ENCODE results near the gene ENTPD3.

The ENTPD3 gene

GRCh38 chr3:40422861-40423260, 35.9 kb downstream of the ENTPD3 start:
- no peak for TF ChIP-seq CTCF (IDR thresholded peaks at IDR 0.05; ENCODE audit: low read depth, low read length, missing control alignments)
- H3K4me3 ChIP-seq (replicated peaks; ENCODE audit: low read depth, low read length): no peak overlapping the region
- no peak for DNase-seq (ENCODE audit: extremely low read depth, low read depth)

- no peak for TF ChIP-seq CTCF (IDR thresholded peaks at IDR 0.05; ENCODE audit: low read depth, low read length, missing control alignments)
- H3K4me3 ChIP-seq (replicated peaks; ENCODE audit: low read depth, low read length): no peak overlapping the region
- no peak for DNase-seq (ENCODE audit: extremely low read depth, low read depth)
Observed at GRCh38 chr3:40427045-40427669, 40.2 kb downstream of the ENTPD3 start.

GRCh38 chr3:40432793-40433192, 45.8 kb downstream of the ENTPD3 start:
- no peak overlapping the region for H3K4me3 ChIP-seq (replicated peaks; ENCODE audit: low read depth, low read length)
- DNase-seq (ENCODE audit: extremely low read depth, low read depth): no peak
- no peak for TF ChIP-seq CTCF (IDR thresholded peaks at IDR 0.05; ENCODE audit: low read depth, low read length, missing control alignments)

GRCh38 chr3:40437889-40438288, 50.9 kb downstream of the ENTPD3 start:
- no peak overlapping the region for H3K4me3 ChIP-seq (replicated peaks; ENCODE audit: low read depth, low read length)
- DNase-seq (ENCODE audit: extremely low read depth, low read depth): no peak
- no peak for TF ChIP-seq CTCF (IDR thresholded peaks at IDR 0.05; ENCODE audit: low read depth, low read length, missing control alignments)

GRCh38 chr3:40445062-40445461, 58.1 kb downstream of the ENTPD3 start:
- DNase-seq (ENCODE audit: extremely low read depth, low read depth): no peak
- TF ChIP-seq CTCF (IDR thresholded peaks at IDR 0.05; ENCODE audit: low read depth, low read length, missing control alignments): no peak
- H3K4me3 ChIP-seq (replicated peaks; ENCODE audit: low read depth, low read length): no peak overlapping the region

- TF ChIP-seq CTCF (IDR thresholded peaks at IDR 0.05; ENCODE audit: low read depth, low read length, missing control alignments): no peak
Observed at GRCh38 chr3:40445880-40446279, 58.9 kb downstream of the ENTPD3 start.

GRCh38 chr3:40450438-40450837, 63.5 kb downstream of the ENTPD3 start:
- no peak for TF ChIP-seq CTCF (IDR thresholded peaks at IDR 0.05; ENCODE audit: low read depth, low read length, missing control alignments)
- no peak overlapping the region for H3K4me3 ChIP-seq (replicated peaks; ENCODE audit: low read depth, low read length)
- DNase-seq (ENCODE audit: extremely low read depth, low read depth): no peak

More at GRCh38 chr3:40445880-40446279, 58.9 kb downstream of the ENTPD3 start:
- no peak overlapping the region for H3K4me3 ChIP-seq (replicated peaks; ENCODE audit: low read depth, low read length)
- DNase-seq (ENCODE audit: extremely low read depth, low read depth): no peak
